GM23338 (cell line): Measurements from ENCODE around the gene SCIN. TPM values are rescaled to one million over a fixed set of nuclear protein-coding genes. Genes with fewer than 3 reads are reported as not detected.
A peak's percentile ranks its signal among the peaks of the same experiment; 100 is the strongest.

Experiments used
- ATAC-seq: fragments of 200-7000 bp; cut with Tn5 transposase; 3 replicates; pipeline ENCODE4 v1.9.1; 2020
- DNase-seq: peaks from one replicate; pipeline ENCODE4 v3.0.0-alpha.2; 2015; ENCODE audit warnings: low spot score
- H2AFZ ChIP-seq: fragments of 200-600 bp; sonication (generic); 2 replicates; pipeline ENCODE4 v1.8.0; 2016; ENCODE audit warnings: antibody characterized with exemption, mild to moderate bottlenecking, moderate library complexity
- H3F3A ChIP-seq: fragments of 200-600 bp; sonication (generic); replicated peaks from 2 replicates; pipeline ENCODE4 v1.8.0; 2017; ENCODE audit warnings: antibody characterized with exemption, mixed run types, low read depth
- H3K27ac ChIP-seq: fragments of 200-600 bp; sonication (generic); 2 replicates; pipeline ENCODE4 v1.6.1; 2016; ENCODE audit warnings: low read depth
- H3K27me3 ChIP-seq: fragments of 200-600 bp; sonication (generic); 2 replicates; pipeline ENCODE4 v1.8.0; 2016; ENCODE audit warnings: mild to moderate bottlenecking, mixed run types, moderate library complexity; ENCODE audit not compliant: insufficient read depth
- H3K36me3 ChIP-seq: fragments of 200-600 bp; sonication (generic); 2 replicates; pipeline ENCODE4 v1.8.0; 2016; ENCODE audit warnings: mild to moderate bottlenecking; ENCODE audit not compliant: insufficient read depth
- H3K4me1 ChIP-seq: fragments of 200-600 bp; sonication (generic); 2 replicates; pipeline ENCODE4 v1.8.0; 2016; ENCODE audit warnings: mild to moderate bottlenecking, moderate library complexity; ENCODE audit not compliant: insufficient read depth
- H3K4me2 ChIP-seq: fragments of 200-600 bp; sonication (generic); 2 replicates; pipeline ENCODE4 v1.7.1; 2017; ENCODE audit warnings: mixed run types
- H3K4me3 ChIP-seq: fragments of 200-600 bp; sonication (generic); 2 replicates; pipeline ENCODE4 v1.6.1; 2016; ENCODE audit warnings: mixed run types
- H3K79me2 ChIP-seq: fragments of 200-600 bp; sonication (generic); replicated peaks from 2 replicates; pipeline ENCODE4 v1.8.0; 2017; ENCODE audit warnings: mild to moderate bottlenecking; ENCODE audit not compliant: insufficient read depth
- H3K9me2 ChIP-seq: fragments of 200-600 bp; sonication (generic); 2 replicates; pipeline ENCODE4 v1.8.0; 2017; ENCODE audit not compliant: insufficient read depth
- H4K20me1 ChIP-seq: fragments of 200-600 bp; sonication (generic); replicated peaks from 2 replicates; pipeline ENCODE4 v1.8.0; 2017; ENCODE audit warnings: mild to moderate bottlenecking; ENCODE audit not compliant: insufficient read depth
- H3K27ac Mint-ChIP-seq: 2 replicates; pipeline ENCODE4 v1.8.0; 2020; ENCODE audit warnings: inconsistent platforms, mild to moderate bottlenecking, moderate library complexity, mixed read lengths
- H3K27me3 Mint-ChIP-seq: 3 replicates; pipeline ENCODE4 v1.8.0; 2022; ENCODE audit warnings: low read depth, mild to moderate bottlenecking, moderate library complexity, mixed read lengths, inconsistent platforms; ENCODE audit not compliant: insufficient read depth, poor library complexity
- H3K36me3 Mint-ChIP-seq: 3 replicates; pipeline ENCODE4 v1.8.0; 2021; ENCODE audit warnings: low read depth, mild to moderate bottlenecking, inconsistent platforms, moderate library complexity, mixed read lengths
- H3K4me1 Mint-ChIP-seq: 3 replicates; pipeline ENCODE4 v1.8.0; 2020; ENCODE audit warnings: mild to moderate bottlenecking, inconsistent platforms, mixed read lengths
- H3K4me3 Mint-ChIP-seq: 3 replicates; pipeline ENCODE4 v1.8.0; 2021; ENCODE audit warnings: moderate library complexity, mild to moderate bottlenecking, inconsistent platforms, mixed read lengths
- H3K9me3 Mint-ChIP-seq: 3 replicates; pipeline ENCODE4 v1.8.0; 2020; ENCODE audit warnings: moderate library complexity, mild to moderate bottlenecking, inconsistent platforms, mixed read lengths
- CREB1 ChIP-seq: fragments of 250-450 bp; sonication (Bioruptor Pico); IDR thresholded peaks from 2 replicates; pipeline ENCODE4 v1.5.0; 2020; ENCODE audit warnings: low read depth, mild to moderate bottlenecking, moderate library complexity
- EZH2 ChIP-seq: fragments of 200-600 bp; sonication (generic); IDR thresholded peaks from one replicate; pipeline ENCODE4 v1.8.0; 2017; ENCODE audit warnings: antibody characterized with exemption, mild to moderate bottlenecking, low read depth; ENCODE audit not compliant: unreplicated experiment
- EZH2phosphoT487 ChIP-seq: fragments of 200-600 bp; sonication (generic); IDR thresholded peaks from one replicate; pipeline ENCODE4 v1.8.1; 2018; ENCODE audit warnings: antibody characterized with exemption; ENCODE audit not compliant: unreplicated experiment
- JUNB ChIP-seq: IDR thresholded peaks from one replicate; pipeline ENCODE4 v1.6.1; 2016; ENCODE audit warnings: antibody characterized with exemption; ENCODE audit not compliant: unreplicated experiment
- POLR2AphosphoS5 ChIP-seq: IDR thresholded peaks from 2 replicates; pipeline ENCODE4 v1.6.1; 2016; ENCODE audit warnings: antibody characterized with exemption, low read depth
- STAT1 ChIP-seq: IDR thresholded peaks from one replicate; pipeline ENCODE4 v1.6.1; 2016; ENCODE audit warnings: antibody characterized with exemption; ENCODE audit not compliant: unreplicated experiment
- ZNF114 ChIP-seq: fragments of 250-450 bp; sonication (Bioruptor Pico); IDR thresholded peaks from 2 replicates; pipeline ENCODE4 v1.5.0; 2020; ENCODE audit warnings: mild to moderate bottlenecking, moderate library complexity
- polyA plus RNA-seq: library from polyadenylated mRNA; unstranded; fragments of >200 nt; fragmentation: Nextera tagmentation; extraction: Ambion mirVana; gene quantifications from 2 replicates; pipeline ENCODE4 v1.2.1, GENCODE V29; 2016
- total RNA-seq: library from RNA; depleted of rRNA; stranded (reverse); fragments of >200 nt; shearing (Covaris generic); gene quantifications from 2 replicates; pipeline ENCODE4 v1.2.3, GENCODE V29; 2014
- TF ChIP-seq, protein P1 (sequence below): IDR thresholded peaks from 2 replicates; pipeline ENCODE4 v1.6.1; 2016; ENCODE audit warnings: antibody characterized with exemption
- TF ChIP-seq, protein P2 (sequence below), 2 experiments: fragments of 200-600 bp in 1 of 2; sonication (generic) in 1 of 2; conservative IDR thresholded peaks; 2 replicates each; pipeline versions ENCODE4 v1.5.1 to v1.6.1; 2016 to 2017; ENCODE audit warnings: antibody characterized with exemption in 2 of 2, low read depth in 2 of 2, mild to moderate bottlenecking in 2 of 2, moderate library complexity in 1 of 2
- TF ChIP-seq, protein P3 (sequence below): fragments of 250-450 bp; sonication (Bioruptor Pico); IDR thresholded peaks from 2 replicates; pipeline ENCODE4 v1.5.0; 2020; ENCODE audit warnings: mild to moderate bottlenecking, moderate library complexity

Gene SCIN
- total and polyA plus RNA-seq, 2 experiments from 2014 or later = 0.80 to 0.92 TPM

DNA sequence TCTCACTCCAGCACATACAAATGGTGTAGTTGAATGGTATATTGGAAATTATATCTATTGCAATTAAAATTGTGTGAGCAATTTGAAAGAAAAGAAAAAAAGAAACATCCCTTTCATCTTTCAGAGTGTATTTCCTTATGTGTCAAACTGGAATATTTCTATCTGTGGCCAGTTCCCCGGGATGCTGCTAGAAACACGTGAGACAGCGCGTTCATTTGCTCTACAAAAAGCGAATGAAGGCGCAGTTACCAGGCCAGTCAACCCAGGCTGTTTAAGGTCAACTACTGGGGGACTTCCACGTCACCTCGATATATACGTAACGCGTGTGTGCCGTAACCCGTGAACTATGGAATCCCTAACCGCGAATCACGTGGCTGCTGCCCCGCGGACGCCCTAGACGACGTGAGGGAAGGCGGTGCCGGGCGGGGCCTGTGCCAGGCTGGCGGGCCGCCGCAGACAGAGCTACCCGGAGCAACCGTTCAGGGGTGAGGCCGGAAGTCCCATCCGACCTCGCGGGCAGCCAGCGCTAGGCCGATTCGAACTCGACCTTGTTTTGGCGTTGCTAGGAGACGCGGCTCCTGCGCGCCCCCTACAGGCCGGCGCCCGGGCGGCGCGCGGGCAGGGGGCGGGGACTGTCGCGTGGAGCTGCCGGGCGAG lies 115.8 kb downstream of the SCIN start:
- H3F3A ChIP-seq = no peaks in the 10 kb centered on the region
- H3K9me3 Mint-ChIP-seq = no peaks in the 10 kb centered on the region; the same call in 2 of the 3 replicates
- H3K4me2 ChIP-seq = peak overlapping the region; percentile 84
- H3K4me1 Mint-ChIP-seq = peaks cover 23% of the 10 kb centered on the region
- peaks cover 29% of the 10 kb centered on the region for H3K4me1 ChIP-seq
- H3K9me2 ChIP-seq = no peaks in the 10 kb centered on the region
- H3K36me3 ChIP-seq = no peaks in the 10 kb centered on the region
- H3K4me3 Mint-ChIP-seq = peak overlapping the region; percentile 86
- TF ChIP-seq, protein P1, sequence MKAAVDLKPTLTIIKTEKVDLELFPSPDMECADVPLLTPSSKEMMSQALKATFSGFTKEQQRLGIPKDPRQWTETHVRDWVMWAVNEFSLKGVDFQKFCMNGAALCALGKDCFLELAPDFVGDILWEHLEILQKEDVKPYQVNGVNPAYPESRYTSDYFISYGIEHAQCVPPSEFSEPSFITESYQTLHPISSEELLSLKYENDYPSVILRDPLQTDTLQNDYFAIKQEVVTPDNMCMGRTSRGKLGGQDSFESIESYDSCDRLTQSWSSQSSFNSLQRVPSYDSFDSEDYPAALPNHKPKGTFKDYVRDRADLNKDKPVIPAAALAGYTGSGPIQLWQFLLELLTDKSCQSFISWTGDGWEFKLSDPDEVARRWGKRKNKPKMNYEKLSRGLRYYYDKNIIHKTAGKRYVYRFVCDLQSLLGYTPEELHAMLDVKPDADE = no peak
- TF ChIP-seq EZH2 (no peak), EZH2phosphoT487 (no peak), STAT1 (no peak), POLR2AphosphoS5 (no peak; the same call in none of the 2 replicates), JUNB (no peak), ZNF114 (CRISPR knock-in tag) (no peak), CREB1 (CRISPR knock-in tag) (peak; percentile 58)
- TF ChIP-seq, protein P2, sequence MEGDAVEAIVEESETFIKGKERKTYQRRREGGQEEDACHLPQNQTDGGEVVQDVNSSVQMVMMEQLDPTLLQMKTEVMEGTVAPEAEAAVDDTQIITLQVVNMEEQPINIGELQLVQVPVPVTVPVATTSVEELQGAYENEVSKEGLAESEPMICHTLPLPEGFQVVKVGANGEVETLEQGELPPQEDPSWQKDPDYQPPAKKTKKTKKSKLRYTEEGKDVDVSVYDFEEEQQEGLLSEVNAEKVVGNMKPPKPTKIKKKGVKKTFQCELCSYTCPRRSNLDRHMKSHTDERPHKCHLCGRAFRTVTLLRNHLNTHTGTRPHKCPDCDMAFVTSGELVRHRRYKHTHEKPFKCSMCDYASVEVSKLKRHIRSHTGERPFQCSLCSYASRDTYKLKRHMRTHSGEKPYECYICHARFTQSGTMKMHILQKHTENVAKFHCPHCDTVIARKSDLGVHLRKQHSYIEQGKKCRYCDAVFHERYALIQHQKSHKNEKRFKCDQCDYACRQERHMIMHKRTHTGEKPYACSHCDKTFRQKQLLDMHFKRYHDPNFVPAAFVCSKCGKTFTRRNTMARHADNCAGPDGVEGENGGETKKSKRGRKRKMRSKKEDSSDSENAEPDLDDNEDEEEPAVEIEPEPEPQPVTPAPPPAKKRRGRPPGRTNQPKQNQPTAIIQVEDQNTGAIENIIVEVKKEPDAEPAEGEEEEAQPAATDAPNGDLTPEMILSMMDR (conservative IDR thresholded peaks at IDR 0.05; ENCODE audit: low read depth in 2 of 2) = peak; percentile 60 to 86
- TF ChIP-seq, protein P3, sequence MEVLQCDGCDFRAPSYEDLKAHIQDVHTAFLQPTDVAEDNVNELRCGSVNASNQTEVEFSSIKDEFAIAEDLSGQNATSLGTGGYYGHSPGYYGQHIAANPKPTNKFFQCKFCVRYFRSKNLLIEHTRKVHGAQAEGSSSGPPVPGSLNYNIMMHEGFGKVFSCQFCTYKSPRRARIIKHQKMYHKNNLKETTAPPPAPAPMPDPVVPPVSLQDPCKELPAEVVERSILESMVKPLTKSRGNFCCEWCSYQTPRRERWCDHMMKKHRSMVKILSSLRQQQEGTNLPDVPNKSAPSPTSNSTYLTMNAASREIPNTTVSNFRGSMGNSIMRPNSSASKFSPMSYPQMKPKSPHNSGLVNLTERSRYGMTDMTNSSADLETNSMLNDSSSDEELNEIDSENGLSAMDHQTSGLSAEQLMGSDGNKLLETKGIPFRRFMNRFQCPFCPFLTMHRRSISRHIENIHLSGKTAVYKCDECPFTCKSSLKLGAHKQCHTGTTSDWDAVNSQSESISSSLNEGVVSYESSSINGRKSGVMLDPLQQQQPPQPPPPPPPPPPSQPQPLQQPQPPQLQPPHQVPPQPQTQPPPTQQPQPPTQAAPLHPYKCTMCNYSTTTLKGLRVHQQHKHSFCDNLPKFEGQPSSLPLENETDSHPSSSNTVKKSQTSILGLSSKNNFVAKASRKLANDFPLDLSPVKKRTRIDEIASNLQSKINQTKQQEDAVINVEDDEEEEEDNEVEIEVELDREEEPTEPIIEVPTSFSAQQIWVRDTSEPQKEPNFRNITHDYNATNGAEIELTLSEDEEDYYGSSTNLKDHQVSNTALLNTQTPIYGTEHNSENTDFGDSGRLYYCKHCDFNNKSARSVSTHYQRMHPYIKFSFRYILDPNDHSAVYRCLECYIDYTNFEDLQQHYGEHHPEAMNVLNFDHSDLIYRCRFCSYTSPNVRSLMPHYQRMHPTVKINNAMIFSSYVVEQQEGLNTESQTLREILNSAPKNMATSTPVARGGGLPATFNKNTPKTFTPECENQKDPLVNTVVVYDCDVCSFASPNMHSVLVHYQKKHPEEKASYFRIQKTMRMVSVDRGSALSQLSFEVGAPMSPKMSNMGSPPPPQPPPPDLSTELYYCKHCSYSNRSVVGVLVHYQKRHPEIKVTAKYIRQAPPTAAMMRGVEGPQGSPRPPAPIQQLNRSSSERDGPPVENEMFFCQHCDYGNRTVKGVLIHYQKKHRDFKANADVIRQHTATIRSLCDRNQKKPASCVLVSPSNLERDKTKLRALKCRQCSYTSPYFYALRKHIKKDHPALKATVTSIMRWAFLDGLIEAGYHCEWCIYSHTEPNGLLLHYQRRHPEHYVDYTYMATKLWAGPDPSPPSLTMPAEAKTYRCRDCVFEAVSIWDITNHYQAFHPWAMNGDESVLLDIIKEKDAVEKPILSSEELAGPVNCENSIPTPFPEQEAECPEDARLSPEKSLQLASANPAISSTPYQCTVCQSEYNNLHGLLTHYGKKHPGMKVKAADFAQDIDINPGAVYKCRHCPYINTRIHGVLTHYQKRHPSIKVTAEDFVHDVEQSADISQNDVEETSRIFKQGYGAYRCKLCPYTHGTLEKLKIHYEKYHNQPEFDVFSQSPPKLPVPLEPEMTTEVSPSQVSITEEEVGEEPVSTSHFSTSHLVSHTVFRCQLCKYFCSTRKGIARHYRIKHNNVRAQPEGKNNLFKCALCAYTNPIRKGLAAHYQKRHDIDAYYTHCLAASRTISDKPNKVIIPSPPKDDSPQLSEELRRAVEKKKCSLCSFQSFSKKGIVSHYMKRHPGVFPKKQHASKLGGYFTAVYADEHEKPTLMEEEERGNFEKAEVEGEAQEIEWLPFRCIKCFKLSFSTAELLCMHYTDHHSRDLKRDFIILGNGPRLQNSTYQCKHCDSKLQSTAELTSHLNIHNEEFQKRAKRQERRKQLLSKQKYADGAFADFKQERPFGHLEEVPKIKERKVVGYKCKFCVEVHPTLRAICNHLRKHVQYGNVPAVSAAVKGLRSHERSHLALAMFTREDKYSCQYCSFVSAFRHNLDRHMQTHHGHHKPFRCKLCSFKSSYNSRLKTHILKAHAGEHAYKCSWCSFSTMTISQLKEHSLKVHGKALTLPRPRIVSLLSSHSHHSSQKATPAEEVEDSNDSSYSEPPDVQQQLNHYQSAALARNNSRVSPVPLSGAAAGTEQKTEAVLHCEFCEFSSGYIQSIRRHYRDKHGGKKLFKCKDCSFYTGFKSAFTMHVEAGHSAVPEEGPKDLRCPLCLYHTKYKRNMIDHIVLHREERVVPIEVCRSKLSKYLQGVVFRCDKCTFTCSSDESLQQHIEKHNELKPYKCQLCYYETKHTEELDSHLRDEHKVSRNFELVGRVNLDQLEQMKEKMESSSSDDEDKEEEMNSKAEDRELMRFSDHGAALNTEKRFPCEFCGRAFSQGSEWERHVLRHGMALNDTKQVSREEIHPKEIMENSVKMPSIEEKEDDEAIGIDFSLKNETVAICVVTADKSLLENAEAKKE = no peak
- peak overlapping the region; percentile 84; the same call in 1 of the 2 replicates for H2AFZ ChIP-seq
- DNase-seq (peak; percentile 95), ATAC-seq (peak; percentile 83)
- peak overlapping the region; percentile 69 for H3K4me3 ChIP-seq
- no peaks in the 10 kb centered on the region for H3K27me3 Mint-ChIP-seq
- peaks cover 38% of the 10 kb centered on the region for H3K79me2 ChIP-seq
- no peaks in the 10 kb centered on the region for H3K27me3 ChIP-seq
- H3K27ac Mint-ChIP-seq = peak overlapping the region; percentile 87
- 0 out of 2 replicates have a peak overlapping the region, but pooled peaks have one; percentile 21 for H3K27ac ChIP-seq
- peaks cover 4% of the 10 kb centered on the region for H4K20me1 ChIP-seq
- peaks cover 11% of the 10 kb centered on the region; the same call in 2 of the 3 replicates for H3K36me3 Mint-ChIP-seq
